ENCODE results near the gene ROR1.

DNA sequence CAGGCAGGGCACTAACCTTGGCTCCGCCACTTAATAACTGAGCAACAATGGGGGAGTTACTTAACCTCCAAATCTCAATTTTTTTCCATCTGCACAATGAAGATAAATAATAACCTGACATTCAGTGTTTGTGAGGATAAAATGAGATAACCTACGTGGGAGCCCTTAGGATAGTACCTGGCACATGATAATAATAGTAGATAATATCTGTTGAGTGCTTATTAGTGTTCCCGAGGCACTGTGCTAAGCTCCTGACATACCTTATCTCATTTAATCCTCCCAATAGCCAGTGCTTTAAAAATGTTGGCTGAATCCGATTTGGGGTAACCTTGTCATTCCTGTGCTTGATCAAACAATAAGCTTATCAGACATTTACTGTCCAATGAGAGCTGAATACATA is 300.9 kb downstream of the ROR1 start:
- TF ChIP-seq CTCF (IDR thresholded peaks at IDR 0.05) (no peak), POLR2A (IDR thresholded peaks at IDR 0.05) (no peak)
